HL-60 (cell line): ENCODE data around the gene PPM1M.

Experiments
- CTCF ChIP-seq: IDR thresholded peaks from one replicate; pipeline ENCODE4 v1.5.1; 2011; ENCODE audit warnings: low read length, control low read depth, inconsistent platforms; ENCODE audit not compliant: insufficient read depth
- POLR2AphosphoS5 ChIP-seq: IDR thresholded peaks from 2 replicates; pipeline ENCODE4 v1.6.1; 2012; ENCODE audit warnings: low read depth
- REST ChIP-seq: IDR thresholded peaks from 2 replicates; pipeline ENCODE4 v1.6.1; 2012; ENCODE audit warnings: low read depth; ENCODE audit not compliant: insufficient replicate concordance
- SPI1 ChIP-seq: IDR thresholded peaks from 2 replicates; pipeline ENCODE4 v1.6.1; 2012; ENCODE audit warnings: low read depth, mild to moderate bottlenecking, borderline replicate concordance

DNA sequence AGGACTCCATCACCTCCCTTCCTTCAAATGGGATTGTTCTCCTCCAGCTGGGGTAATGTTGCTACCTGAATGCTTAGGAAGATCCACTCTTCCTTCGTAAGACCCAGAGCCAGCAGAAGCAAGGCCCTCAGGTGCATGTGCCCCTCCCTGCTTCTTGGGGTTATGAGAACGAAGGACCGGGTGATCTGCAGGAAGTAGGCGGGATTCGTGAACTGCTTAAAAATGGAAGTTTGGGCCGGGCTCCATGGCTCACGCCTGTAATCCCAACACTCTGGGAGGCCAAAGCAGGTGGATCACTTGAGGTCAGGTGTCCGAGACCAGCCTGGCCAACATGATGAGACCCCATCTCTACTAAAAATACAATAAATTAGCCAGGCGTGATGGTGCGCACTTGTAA is 28.2 kb upstream of the PPM1M start:
- no peak for TF ChIP-seq CTCF
- TF ChIP-seq POLR2AphosphoS5, result no peak
- TF ChIP-seq SPI1, result no peak
- TF ChIP-seq REST, result no peak
